Stimulated activated CD4-positive, alpha-beta T cell treated with anti-CD3 and anti-CD28 coated beads, Interleukin-1b, Interleukin-23, amount 100 ng/mL, for 24 hours (primary cell): ENCODE results near the gene ANXA1.
"Not testable (repeated sequence)": the region's sequence is repeated elsewhere in the genome, so short reads cannot be mapped to it uniquely, and the experiment has no call there.

ENCODE experiments used
- DNase-seq, 4 experiments: peaks; one replicate each; pipeline ENCODE4 v3.0.0-alpha.2; 2020; ENCODE audit warnings: low read depth in 4 of 4, low spot score in 1 of 4

Gene ANXA1

GRCh38 chr9:73167614-73168013 is 15.9 kb downstream of the ANXA1 start:
- no peak for DNase-seq

GRCh38 chr9:73168298-73168934 is 16.8 kb downstream of the ANXA1 start:
- no peak for DNase-seq

GRCh38 chr9:73170185-73170957 is 18.7 kb downstream of the ANXA1 start:
- no peak for DNase-seq

GRCh38 chr9:73172901-73173215 is 21.2 kb downstream of the ANXA1 start:
- DNase-seq, result no peak

- no peak for DNase-seq
Observed at GRCh38 chr9:73173557-73174329, 22.1 kb downstream of the ANXA1 start.

GRCh38 chr9:73174330-73174980 is 22.8 kb downstream of the ANXA1 start:
- DNase-seq, result no peak

- no peak for DNase-seq
Observed at GRCh38 chr9:73176450-73176875, 24.8 kb downstream of the ANXA1 start.

GRCh38 chr9:73178044-73178443 is 26.4 kb downstream of the ANXA1 start:
- DNase-seq, result no peak

- DNase-seq, result no peak
Observed at GRCh38 chr9:73179589-73179988, 27.9 kb downstream of the ANXA1 start.

- no peak for DNase-seq
Observed at GRCh38 chr9:73180403-73180802, 28.7 kb downstream of the ANXA1 start.

- no peak for DNase-seq
Observed at GRCh38 chr9:73182928-73183327, 31.3 kb downstream of the ANXA1 start.

GRCh38 chr9:73183428-73183827 is 31.8 kb downstream of the ANXA1 start:
- no peak for DNase-seq

GRCh38 chr9:73183917-73184861 is 32.5 kb downstream of the ANXA1 start:
- DNase-seq, result no peak

GRCh38 chr9:73191109-73191508 is 39.4 kb downstream of the ANXA1 start:
- DNase-seq, result not testable (repeated sequence)

GRCh38 chr9:73194284-73194683 is 42.6 kb downstream of the ANXA1 start:
- DNase-seq, result no peak

GRCh38 chr9:73199448-73199847 is 47.8 kb downstream of the ANXA1 start:
- DNase-seq, result no peak

- DNase-seq, result no peak
Observed at GRCh38 chr9:73199886-73200285, 48.2 kb downstream of the ANXA1 start.

GRCh38 chr9:73200694-73201452 is 49.2 kb downstream of the ANXA1 start:
- no peak for DNase-seq

GRCh38 chr9:73202980-73203379 is 51.3 kb downstream of the ANXA1 start:
- DNase-seq, result no peak

- DNase-seq, result no peak
Observed at GRCh38 chr9:73204936-73205335, 53.3 kb downstream of the ANXA1 start.
